Measurements from ENCODE around the gene TUBA4B.
A peak's percentile ranks its signal among the peaks of the same experiment; 100 is the strongest.
"Not testable (repeated sequence)": the region's sequence is repeated elsewhere in the genome, so short reads cannot be mapped to it uniquely, and the experiment has no call there.

The TUBA4B gene

GRCh38 chr2:219278655-219279150 is 25.7 kb downstream of the TUBA4B start:
- no peak for DNase-seq

- DNase-seq = peak; percentile 63
These were observed 26.3 kb downstream of the TUBA4B start, which contains the start of gene DNAJB2 for GRCh38 chr2:219279151-219279915. Gene DNAJB2 (plus strand): TSS chr2:219279366. CDS start chr2:219279834, 468 bp downstream.

GRCh38 chr2:219279916-219280516 is 27.0 kb downstream of the TUBA4B start:
- no peak for DNase-seq

- no peak for DNase-seq
These were observed 27.6 kb downstream of the TUBA4B start for GRCh38 chr2:219280651-219281050.

GRCh38 chr2:219281588-219281987 is 28.5 kb downstream of the TUBA4B start:
- DNase-seq = no peak

GRCh38 chr2:219282375-219282774 is 29.3 kb downstream of the TUBA4B start:
- DNase-seq = no peak

- no peak for DNase-seq
These were observed 30.0 kb downstream of the TUBA4B start for GRCh38 chr2:219282943-219283581.

- DNase-seq = no peak
These were observed 31.7 kb downstream of the TUBA4B start for GRCh38 chr2:219284501-219285372.

GRCh38 chr2:219285373-219285735 is 32.3 kb downstream of the TUBA4B start:
- DNase-seq = no peak

GRCh38 chr2:219285894-219286425 is 32.9 kb downstream of the TUBA4B start:
- DNase-seq = no peak

GRCh38 chr2:219286436-219287115 is 33.5 kb downstream of the TUBA4B start:
- DNase-seq = no peak

- not testable (repeated sequence) for DNase-seq
These were observed 34.0 kb downstream of the TUBA4B start for GRCh38 chr2:219287116-219287440.

GRCh38 chr2:219287580-219288265 is 34.7 kb downstream of the TUBA4B start:
- no peak for DNase-seq

GRCh38 chr2:219289195-219289536 is 36.1 kb downstream of the TUBA4B start:
- no peak for DNase-seq

GRCh38 chr2:219289537-219290361 is 36.7 kb downstream of the TUBA4B start:
- DNase-seq = no peak

- DNase-seq = no peak
These were observed 37.5 kb downstream of the TUBA4B start for GRCh38 chr2:219290381-219291171.

GRCh38 chr2:219291394-219291793 is 38.4 kb downstream of the TUBA4B start:
- no peak for DNase-seq

GRCh38 chr2:219291910-219292490 is 39.0 kb downstream of the TUBA4B start:
- DNase-seq = no peak

- no peak for DNase-seq
These were observed 39.6 kb downstream of the TUBA4B start for GRCh38 chr2:219292616-219293015.

Measured in NCI-H187 treated with DMSO at 0.1 percent for 48 hours (cell line).